Retinal pigment epithelial cell (primary cell): ENCODE measurements around the gene CHEK1.
"Not testable (repeated sequence)": the region's sequence is repeated elsewhere in the genome, so short reads cannot be mapped to it uniquely, and the experiment has no call there.

Experiments
- DNase-seq: peaks from one replicate; pipeline ENCODE4 v3.0.0-alpha.2; 2010; ENCODE audit warnings: low read depth
- H3K4me3 ChIP-seq: 2 replicates; pipeline ENCODE4 v1.5.1; 2011; ENCODE audit warnings: mild to moderate bottlenecking, low read length, control low read depth, moderate library complexity
- CTCF ChIP-seq: conservative IDR thresholded peaks from 2 replicates; pipeline ENCODE4 v1.5.1; 2011; ENCODE audit warnings: low read depth, low read length, control low read depth, inconsistent platforms

Gene CHEK1

GRCh38 chr11:125624756-125625213, at the start of gene CHEK1:
Gene CHEK1, plus strand, starts transcription at chr11:125625163. Its CDS starts 1,606 bp downstream, at chr11:125626769.
- TF ChIP-seq CTCF = no peak
- DNase-seq = no peak
- H3K4me3 ChIP-seq = peak within 1 kb of the TSS; percentile 86

GRCh38 chr11:125577181-125577580, 47.8 kb upstream of the CHEK1 start:
- not testable (repeated sequence) for H3K4me3 ChIP-seq, DNase-seq

GRCh38 chr11:125578783-125579182, 46.2 kb upstream of the CHEK1 start:
- no peak for DNase-seq
- no peak for TF ChIP-seq CTCF
- no peak overlapping the region for H3K4me3 ChIP-seq

GRCh38 chr11:125579811-125580210, 45.2 kb upstream of the CHEK1 start:
- no peak overlapping the region for H3K4me3 ChIP-seq
- no peak for TF ChIP-seq CTCF
- no peak for DNase-seq

GRCh38 chr11:125583496-125583895, 41.5 kb upstream of the CHEK1 start:
- no peak overlapping the region for H3K4me3 ChIP-seq
- TF ChIP-seq CTCF = no peak
- DNase-seq = no peak

- TF ChIP-seq CTCF = no peak
- H3K4me3 ChIP-seq = no peak overlapping the region
- no peak for DNase-seq
These were observed 39.5 kb upstream of the CHEK1 start for GRCh38 chr11:125585487-125585886.

GRCh38 chr11:125586623-125587022, 38.3 kb upstream of the CHEK1 start:
- TF ChIP-seq CTCF = no peak
- no peak for DNase-seq

GRCh38 chr11:125587480-125587879, 37.5 kb upstream of the CHEK1 start:
- H3K4me3 ChIP-seq = no peak overlapping the region
- DNase-seq = no peak
- TF ChIP-seq CTCF = no peak

More at GRCh38 chr11:125586623-125587022, 38.3 kb upstream of the CHEK1 start:
- no peak overlapping the region for H3K4me3 ChIP-seq
